Ammon's horn (tissue), 1 donor: Measurements from ENCODE around the gene INMT.

Experiments used
- DNase-seq: peaks from one replicate; pipeline ENCODE4 v3.0.0-alpha.2; 2016; ENCODE audit warnings: low spot score

INMT gene

GRCh38 chr7:30788640-30789333 is 36.9 kb downstream of the INMT start:
- DNase-seq: no peak

GRCh38 chr7:30789334-30789711 is 37.4 kb downstream of the INMT start:
- DNase-seq: no peak

DNA sequence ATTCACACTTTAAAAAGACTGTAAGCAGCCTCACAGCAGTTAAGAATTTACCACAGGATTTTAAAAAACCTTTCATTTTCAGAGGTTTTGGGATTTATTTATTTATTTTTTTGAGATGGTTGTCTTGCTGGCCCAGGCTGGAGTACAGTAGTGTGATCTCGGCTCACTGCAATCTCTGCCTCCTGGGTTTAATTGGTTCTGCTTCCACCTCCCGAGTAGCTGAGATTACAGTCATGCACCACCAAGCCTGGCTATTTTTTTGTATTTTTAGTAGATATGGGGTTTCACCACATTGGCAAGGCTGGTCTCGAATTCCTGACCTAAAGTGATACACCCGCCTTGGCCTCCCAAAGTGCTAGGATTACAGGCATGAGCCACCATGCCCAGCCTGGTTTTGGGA is 38.4 kb downstream of the INMT start:
- DNase-seq: no peak

GRCh38 chr7:30791114-30791513 is 39.2 kb downstream of the INMT start:
- DNase-seq: no peak

GRCh38 chr7:30795161-30795948 is 43.4 kb downstream of the INMT start:
- no peak for DNase-seq

GRCh38 chr7:30796105-30796869 is 44.4 kb downstream of the INMT start:
- DNase-seq: no peak

DNA sequence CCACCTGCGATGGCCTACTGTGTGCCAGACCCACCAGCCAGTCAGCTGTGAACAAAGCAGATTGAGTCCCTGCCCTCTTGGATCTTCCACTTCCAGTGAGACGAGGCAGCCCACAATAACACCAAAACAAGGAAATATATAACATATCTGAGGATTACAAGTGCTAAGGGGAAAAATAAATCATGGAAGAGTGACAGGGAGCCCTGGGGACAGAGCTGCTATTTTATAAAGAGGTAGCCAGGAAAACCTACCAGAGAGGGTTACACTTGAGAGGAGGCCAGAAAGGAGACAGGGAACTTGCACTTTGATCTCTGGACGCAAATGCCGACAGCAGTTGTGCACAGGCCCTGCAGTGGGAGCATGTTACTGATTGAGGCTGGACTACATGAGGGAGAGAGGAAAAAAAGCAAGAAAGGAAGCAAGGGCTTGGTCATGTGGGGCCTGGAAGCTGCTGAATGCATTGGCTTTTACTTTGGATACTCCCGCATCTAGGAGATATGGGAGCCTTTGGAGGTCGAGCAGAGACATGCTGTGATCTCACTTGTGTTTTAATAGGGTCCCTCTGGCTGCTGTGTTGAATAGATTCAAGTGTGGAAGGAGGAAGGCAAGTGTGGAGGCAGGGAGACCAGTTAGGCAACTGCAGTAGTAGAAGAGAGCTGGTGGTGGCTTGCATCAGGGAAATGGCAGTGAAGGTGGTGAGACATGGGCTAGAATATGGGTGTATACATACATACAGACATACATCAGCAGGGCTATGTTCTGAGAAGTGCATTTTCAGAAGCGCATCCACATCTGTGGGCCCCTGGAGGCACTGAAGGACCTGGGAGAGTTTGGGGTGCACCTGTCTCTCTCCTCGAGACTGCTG is 45.5 kb downstream of the INMT start:
- no peak for DNase-seq

DNA sequence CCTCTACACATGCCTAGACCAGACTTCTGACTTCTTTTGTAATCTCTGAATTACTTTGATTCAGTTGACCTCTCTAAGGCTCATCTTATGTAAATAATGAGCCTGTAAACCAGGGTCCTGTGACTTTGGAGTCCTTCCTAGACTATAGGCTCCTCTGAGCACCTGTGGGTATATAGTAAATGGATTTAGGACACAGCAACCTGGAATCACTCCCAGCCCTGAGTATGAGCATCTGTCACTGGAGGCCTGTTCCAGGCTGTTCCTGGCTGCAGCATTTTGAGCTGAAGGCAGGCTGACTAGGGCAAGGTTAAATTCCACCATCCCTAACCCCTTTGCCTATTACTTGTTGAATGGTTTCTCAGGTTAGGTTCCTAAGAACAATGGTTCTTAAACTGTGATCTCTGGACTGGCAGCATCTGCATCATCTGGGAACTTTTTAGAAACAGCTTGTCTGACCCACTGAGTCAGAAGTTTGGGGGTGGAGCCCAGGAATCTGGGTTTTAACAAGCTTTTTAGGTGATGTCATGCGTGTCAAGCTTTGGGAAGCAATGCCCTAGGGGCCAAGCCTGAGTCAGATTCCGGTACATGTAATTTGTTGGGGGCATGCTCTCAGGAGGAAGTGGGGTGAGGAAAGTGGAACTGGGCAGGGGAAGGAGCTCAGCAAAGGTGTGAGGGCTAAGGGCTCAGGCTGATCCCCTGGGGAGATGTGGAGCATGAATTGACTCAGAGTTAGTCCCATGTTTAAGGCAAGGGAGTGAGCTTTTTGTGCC is 47.5 kb downstream of the INMT start:
- no peak for DNase-seq

DNA sequence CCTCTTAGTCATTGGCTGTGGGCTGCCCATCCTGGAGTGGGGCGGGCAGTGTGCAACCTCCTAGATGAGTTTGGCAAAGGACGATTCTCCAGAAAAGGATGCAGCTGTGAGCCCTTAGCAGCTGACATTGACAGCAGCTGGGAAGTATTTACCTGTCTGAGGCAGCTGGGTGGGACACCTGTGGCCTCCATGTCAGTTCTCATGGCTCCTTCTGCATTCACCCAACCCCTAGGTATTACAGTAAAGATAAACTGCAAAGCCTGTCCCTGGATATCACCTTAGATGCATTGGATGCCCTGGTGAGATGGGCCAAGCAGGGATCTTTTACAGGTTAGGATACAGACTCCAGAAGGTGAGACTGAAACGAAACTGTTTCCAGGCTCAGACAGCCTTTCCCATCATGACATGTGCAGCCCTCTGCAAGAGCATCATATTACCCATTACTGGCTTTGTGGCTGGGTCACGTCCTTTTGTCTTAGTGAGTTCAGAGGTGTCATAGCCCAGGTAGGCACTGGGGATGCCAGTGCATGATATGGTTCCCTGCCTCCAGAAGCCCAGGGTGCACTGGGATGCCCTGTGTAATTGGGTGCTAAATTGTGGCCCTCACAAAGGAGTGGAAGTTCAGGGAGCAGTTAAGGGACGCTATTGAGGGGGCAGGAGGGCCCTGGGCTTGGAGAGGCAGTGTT is 48.2 kb downstream of the INMT start:
- no peak for DNase-seq

DNA sequence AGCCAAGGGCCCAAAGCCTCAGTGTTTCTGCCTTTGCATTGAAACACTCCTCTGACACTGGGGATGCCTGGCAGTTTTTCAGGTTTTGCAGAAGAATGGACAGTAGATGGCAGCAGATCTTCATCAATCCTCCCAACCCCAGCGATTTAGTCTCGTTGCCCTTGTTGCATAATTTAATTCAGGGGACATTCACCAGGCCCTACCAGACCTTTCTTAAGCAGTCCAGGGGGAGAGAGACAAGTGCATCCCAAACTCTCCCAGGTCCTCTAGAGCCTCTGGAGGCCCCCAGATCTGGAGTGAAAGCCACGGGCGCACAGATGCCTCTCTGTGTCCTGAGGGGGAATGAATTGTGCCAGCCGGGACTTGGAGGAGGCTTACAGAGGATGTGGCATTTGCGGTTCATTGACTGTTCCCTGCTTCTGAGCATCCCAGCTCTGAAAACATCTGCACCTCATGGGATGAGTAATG is 48.9 kb downstream of the INMT start:
- peak; percentile 86 for DNase-seq

DNA sequence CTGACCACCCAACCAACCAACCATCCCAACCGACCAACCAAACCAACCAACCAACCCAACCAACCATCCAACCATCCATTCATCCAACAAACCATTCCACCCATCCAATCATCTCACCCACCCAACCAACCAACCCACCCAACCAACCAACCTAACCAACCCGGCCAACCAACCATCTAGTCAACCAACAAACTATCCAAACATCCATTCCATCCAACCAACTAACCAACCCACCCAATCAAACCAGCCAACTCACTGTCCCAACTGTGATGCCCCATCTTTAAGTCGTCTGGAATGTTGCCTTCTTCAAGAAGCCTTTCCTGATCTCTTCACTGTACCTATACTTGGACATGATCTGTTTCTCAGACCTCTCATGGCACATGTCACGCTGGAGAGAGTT is 50.9 kb downstream of the INMT start:
- DNase-seq: no peak

- DNase-seq: no peak
Observed at GRCh38 chr7:30804078-30804661, 52.2 kb downstream of the INMT start.

DNA sequence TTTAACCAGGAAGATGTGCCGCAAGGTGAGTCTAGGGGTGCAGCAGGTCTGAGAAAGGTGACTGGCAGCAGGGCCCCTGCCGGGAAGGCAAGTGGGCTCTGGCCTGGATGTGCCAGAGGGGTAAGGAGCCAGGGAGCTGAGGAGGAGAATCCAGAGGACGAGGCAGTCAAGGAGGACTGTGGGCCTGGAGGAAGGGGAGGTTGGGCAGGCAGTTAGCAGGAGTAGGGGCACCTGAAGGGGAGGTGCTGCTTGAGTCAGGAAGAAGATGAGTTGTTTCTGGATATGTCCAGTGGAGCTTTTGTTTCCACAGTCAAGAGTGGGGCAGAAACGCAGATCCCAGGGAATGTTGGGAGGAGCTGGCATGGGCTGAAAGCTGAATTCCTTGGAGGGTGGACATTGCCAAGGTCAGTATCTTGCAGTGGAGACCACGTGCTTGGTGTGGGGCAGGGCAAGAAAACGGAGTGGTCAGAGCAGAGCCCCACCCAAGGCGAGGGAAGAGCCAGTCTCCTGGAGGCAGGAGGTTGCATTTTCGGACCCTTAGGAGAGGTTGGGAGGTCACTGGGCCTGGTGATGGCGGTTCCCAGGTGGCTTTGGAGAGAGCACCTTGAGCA is 53.3 kb downstream of the INMT start:
- no peak for DNase-seq

- DNase-seq: no peak
Observed at GRCh38 chr7:30805931-30806330, 54.0 kb downstream of the INMT start.
